ENCODE measurements around the gene ALOX15B.
A peak's percentile ranks its signal among the peaks of the same experiment; 100 is the strongest.
"Not testable (repeated sequence)": the region's sequence is repeated elsewhere in the genome, so short reads cannot be mapped to it uniquely, and the experiment has no call there.

ALOX15B gene

DNA sequence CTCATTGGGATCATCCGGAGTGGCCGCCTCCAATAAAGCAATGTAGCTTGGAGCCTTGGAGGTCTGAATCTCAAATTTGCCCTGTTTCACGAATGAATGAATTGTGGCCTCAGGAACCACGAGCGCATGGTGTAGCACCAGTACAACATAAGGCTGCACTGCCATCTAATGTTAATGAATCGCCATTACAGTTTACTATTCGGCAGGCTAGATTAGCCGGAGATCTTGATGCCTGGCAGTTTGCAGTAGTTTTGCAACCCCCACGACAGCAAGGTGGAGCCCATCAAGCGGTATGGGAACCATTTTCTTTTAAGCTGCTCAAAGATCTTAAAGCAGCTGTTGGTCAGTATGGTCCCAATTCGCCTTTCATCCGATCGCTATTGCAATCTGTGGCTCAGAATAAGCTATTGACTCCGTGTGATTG, 18.8 kb downstream of the ALOX15B start:
- CTCF ChIA-PET: interaction anchor here (0.6 to 3.0 kb wide), 14 partner anchors 13 to 322 kb away, joined by 3 to 28 read pairs (median 6); partner anchors contain the start of gene RNF227
- DNase-seq (ENCODE audit: extremely low spot score): peak; percentile 80
- POLR2A ChIA-PET: interaction anchor here (0.9 to 1.4 kb wide), 4 partner anchors 99 to 326 kb away, joined by 3 to 6 read pairs (median 4); partner anchors contain the start of gene NAA38
- 0 out of 2 replicates have a peak, but pooled peaks have one; percentile 8 for TF ChIP-seq L3MBTL2 (conservative IDR thresholded peaks at IDR 0.05)
- TF ChIP-seq BHLHE40 (IDR thresholded peaks at IDR 0.05; ENCODE audit: borderline replicate concordance): no peak

DNA sequence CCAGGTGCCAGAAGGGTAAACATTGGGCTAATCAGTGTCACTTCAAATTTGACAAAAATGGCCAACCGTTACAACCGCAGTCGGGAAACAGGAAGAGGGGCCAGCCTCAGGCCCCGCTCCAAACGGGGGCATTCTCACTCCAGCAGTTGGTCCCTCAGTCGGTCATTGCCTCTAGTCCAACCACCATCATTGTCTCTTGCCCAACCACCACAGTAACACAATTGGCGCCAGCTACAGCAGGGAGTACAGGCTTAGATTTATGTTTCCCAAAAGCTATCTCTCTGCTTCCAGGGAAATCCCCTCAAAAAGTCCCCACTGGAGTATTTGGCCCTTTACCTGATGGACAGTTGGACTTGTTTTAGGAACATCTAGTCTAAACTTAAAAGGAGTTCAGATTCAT, 20.3 kb downstream of the ALOX15B start:
- ChIA-PET POLR2A (no interaction called here), CTCF (interaction anchor here (1.6 to 3.0 kb wide), 3 partner anchors 20 to 69 kb away, joined by 4 to 28 read pairs (median 9); no protein-coding TSS in a partner anchor)
- TF ChIP-seq ARNT (IDR thresholded peaks at IDR 0.05): no peak
- TF ChIP-seq NFRKB (IDR thresholded peaks at IDR 0.05): no peak
- TF ChIP-seq HDGF (IDR thresholded peaks at IDR 0.05; ENCODE audit: borderline replicate concordance): no peak
- TF ChIP-seq, protein P1, sequence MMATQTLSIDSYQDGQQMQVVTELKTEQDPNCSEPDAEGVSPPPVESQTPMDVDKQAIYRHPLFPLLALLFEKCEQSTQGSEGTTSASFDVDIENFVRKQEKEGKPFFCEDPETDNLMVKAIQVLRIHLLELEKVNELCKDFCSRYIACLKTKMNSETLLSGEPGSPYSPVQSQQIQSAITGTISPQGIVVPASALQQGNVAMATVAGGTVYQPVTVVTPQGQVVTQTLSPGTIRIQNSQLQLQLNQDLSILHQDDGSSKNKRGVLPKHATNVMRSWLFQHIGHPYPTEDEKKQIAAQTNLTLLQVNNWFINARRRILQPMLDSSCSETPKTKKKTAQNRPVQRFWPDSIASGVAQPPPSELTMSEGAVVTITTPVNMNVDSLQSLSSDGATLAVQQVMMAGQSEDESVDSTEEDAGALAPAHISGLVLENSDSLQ (IDR thresholded peaks at IDR 0.05): no peak
- no peak for TF ChIP-seq ZNF384 (IDR thresholded peaks at IDR 0.05)
- TF ChIP-seq LEF1 (IDR thresholded peaks at IDR 0.05; ENCODE audit: borderline replicate concordance): no peak
- no peak for TF ChIP-seq ELF4 (IDR thresholded peaks at IDR 0.05)
- TF ChIP-seq L3MBTL2 (conservative IDR thresholded peaks at IDR 0.05): no peak
- TF ChIP-seq TARDBP (IDR thresholded peaks at IDR 0.05): no peak
- TF ChIP-seq SP1 (IDR thresholded peaks at IDR 0.05): no peak
- TF ChIP-seq CTBP1 (IDR thresholded peaks at IDR 0.05; ENCODE audit: borderline replicate concordance): no peak
- no peak for TF ChIP-seq FOXK2 (IDR thresholded peaks at IDR 0.05)
- no peak for TF ChIP-seq FOXA1 (IDR thresholded peaks at IDR 0.05)
- TF ChIP-seq SUZ12 (IDR thresholded peaks at IDR 0.05): no peak
- no peak for TF ChIP-seq BHLHE40 (IDR thresholded peaks at IDR 0.05; ENCODE audit: borderline replicate concordance)
- TF ChIP-seq FOXM1 (IDR thresholded peaks at IDR 0.05; ENCODE audit: borderline replicate concordance): no peak
- DNase-seq (ENCODE audit: extremely low spot score): no peak

DNA sequence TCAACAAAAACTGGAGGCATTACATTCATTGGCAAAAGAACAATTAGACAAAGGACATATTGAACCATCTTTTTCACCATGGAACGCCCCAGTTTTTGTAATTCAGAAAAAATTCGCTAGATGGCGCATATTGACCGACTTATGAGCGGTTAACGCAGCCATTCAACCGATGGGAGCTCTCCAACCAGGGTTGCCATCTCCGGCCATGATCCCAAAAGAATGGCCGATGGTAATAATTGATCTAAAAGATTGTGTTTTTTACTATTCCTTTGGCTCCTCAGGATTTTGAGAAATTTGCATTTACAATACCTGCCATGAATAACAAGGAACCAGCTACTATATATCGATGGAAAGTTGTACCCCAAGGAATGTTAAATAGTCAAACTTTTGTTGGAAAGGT, 21.4 kb downstream of the ALOX15B start:
- DNase-seq (ENCODE audit: extremely low spot score): peak; percentile 79
- TF ChIP-seq BHLHE40 (IDR thresholded peaks at IDR 0.05; ENCODE audit: borderline replicate concordance) (no peak), ARNT (IDR thresholded peaks at IDR 0.05) (no peak), LEF1 (IDR thresholded peaks at IDR 0.05; ENCODE audit: borderline replicate concordance) (no peak)
- POLR2A ChIA-PET: interaction anchor here (0.6 to 1.9 kb wide), 5 partner anchors 19 to 149 kb away, joined by 3 to 4 read pairs (median 3); partner anchors contain the start of gene TMEM107
- CTCF ChIA-PET: interaction anchor here (0.6 to 4.1 kb wide), 19 partner anchors 9 to 835 kb away, joined by 3 to 24 read pairs (median 4); partner anchors contain the start of gene ALOXE3

DNA sequence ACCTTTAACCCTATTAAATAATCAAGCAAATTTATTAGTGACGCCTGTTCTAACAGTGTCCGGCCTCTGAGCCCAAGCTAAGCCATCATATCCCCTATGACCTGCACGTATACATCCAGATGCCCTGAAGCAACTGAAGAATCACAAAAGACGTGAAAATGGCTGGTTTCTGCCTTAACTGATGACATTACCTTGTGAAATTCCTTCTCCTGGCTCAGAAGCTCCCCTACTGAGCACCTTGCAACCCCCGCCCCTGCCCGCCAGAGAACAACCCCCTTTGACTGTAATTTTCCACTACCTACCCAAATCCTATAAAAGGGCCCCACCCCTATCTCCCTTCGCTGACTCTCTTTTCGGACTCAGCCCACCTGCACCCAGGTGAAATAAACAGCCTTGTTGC, 23.0 kb downstream of the ALOX15B start:
- ChIA-PET POLR2A (interaction anchor here (0.8 to 1.9 kb wide), 6 partner anchors 11 to 95 kb away, joined by 3 to 5 read pairs (median 4); partner anchors contain the start of gene PER1), CTCF (interaction anchor here (0.7 to 4.1 kb wide), 7 partner anchors 9 to 72 kb away, joined by 3 to 24 read pairs (median 5); partner anchors contain the start of gene ALOX12B)
- not testable (repeated sequence) for DNase-seq (ENCODE audit: extremely low spot score)

DNA sequence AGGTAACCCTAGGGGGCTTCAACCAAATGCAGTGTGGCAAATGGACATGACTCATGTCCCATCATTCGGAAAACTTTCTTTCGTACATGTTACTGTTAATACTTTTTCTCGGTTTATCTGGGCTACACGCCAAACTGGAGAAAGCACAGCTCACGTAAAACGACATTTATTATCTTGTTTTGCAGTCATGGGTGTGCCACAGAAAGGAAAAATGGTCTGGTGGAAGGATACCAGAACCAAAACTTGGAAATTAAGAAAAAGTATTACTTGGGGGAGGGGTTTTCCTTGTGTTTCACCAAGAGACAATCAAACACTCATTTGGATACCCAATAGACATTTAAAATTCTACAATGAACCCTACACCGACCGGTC, 23.6 kb downstream of the ALOX15B start:
- DNase-seq (ENCODE audit: extremely low spot score): no peak
- ChIA-PET POLR2A (interaction anchor here (0.8 to 1.3 kb wide), 5 partner anchors 11 to 94 kb away, joined by 3 to 5 read pairs (median 4); partner anchors contain the start of gene PER1), CTCF (interaction anchor here (0.6 to 4.1 kb wide), 8 partner anchors 9 to 518 kb away, joined by 3 to 24 read pairs (median 5); partner anchors contain the start of gene ALOX12B)
- no peak for TF ChIP-seq NFRKB (IDR thresholded peaks at IDR 0.05)
- no peak for TF ChIP-seq TARDBP (IDR thresholded peaks at IDR 0.05)
- TF ChIP-seq ELF4 (IDR thresholded peaks at IDR 0.05): no peak
- TF ChIP-seq SP1 (IDR thresholded peaks at IDR 0.05): no peak
- no peak for TF ChIP-seq SUZ12 (IDR thresholded peaks at IDR 0.05)
- no peak for TF ChIP-seq BHLHE40 (IDR thresholded peaks at IDR 0.05; ENCODE audit: borderline replicate concordance)
- no peak for TF ChIP-seq L3MBTL2 (conservative IDR thresholded peaks at IDR 0.05)
- no peak for TF ChIP-seq HDGF (IDR thresholded peaks at IDR 0.05; ENCODE audit: borderline replicate concordance)
- no peak for TF ChIP-seq FOXA1 (IDR thresholded peaks at IDR 0.05)
- TF ChIP-seq ARNT (IDR thresholded peaks at IDR 0.05): no peak
- TF ChIP-seq, protein P1 (IDR thresholded peaks at IDR 0.05): no peak
- TF ChIP-seq LEF1 (IDR thresholded peaks at IDR 0.05; ENCODE audit: borderline replicate concordance): no peak
- TF ChIP-seq FOXK2 (IDR thresholded peaks at IDR 0.05): no peak
- no peak for TF ChIP-seq ZNF384 (IDR thresholded peaks at IDR 0.05)
- TF ChIP-seq CTBP1 (IDR thresholded peaks at IDR 0.05; ENCODE audit: borderline replicate concordance): no peak
- TF ChIP-seq FOXM1 (IDR thresholded peaks at IDR 0.05; ENCODE audit: borderline replicate concordance): no peak

DNA sequence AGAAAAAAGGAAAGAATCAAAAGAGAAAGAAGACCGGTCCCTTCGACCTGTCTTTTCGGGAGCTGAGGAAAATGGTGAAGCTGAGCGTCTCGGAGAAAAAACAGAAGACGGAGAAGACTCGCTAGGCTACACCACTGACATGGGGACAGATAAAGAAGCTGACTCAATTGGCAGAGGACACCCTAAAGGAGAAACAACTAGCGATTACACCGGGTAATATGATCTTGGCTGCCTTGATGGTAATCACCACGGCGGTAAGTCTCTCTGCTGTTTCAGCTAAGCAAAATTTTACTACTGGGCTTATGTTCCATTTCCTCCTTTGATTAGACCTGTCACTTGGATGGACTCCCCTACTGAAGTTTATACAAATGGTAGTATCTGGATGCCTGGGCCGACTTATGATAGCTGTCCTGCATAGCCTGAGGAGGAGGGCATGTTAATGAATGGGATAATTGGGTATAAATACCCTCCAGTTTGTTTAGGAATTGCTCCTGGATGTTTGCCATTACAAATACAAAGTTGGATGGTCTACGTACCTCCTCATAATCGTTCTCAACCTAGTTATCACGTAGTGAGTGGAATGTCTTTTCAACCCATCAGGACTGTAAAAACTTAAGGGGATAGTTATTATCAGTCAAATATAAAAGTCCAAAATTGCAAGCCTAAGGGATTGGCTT, 24.1 kb downstream of the ALOX15B start:
- TF ChIP-seq NFRKB (IDR thresholded peaks at IDR 0.05) (no peak), SP1 (IDR thresholded peaks at IDR 0.05) (no peak), FOXM1 (IDR thresholded peaks at IDR 0.05; ENCODE audit: borderline replicate concordance) (no peak), HDGF (IDR thresholded peaks at IDR 0.05; ENCODE audit: borderline replicate concordance) (no peak)
- TF ChIP-seq, protein P1 (IDR thresholded peaks at IDR 0.05): peak; percentile 45; the same call in 1 of the 2 replicates
- POLR2A ChIA-PET: interaction anchor here (1.0 to 1.2 kb wide), 2 partner anchors 17 to 89 kb away, joined by 3 to 4 read pairs; partner anchors contain the start of gene PER1
- DNase-seq (ENCODE audit: extremely low spot score): no peak
- CTCF ChIA-PET: interaction anchor here (0.6 to 4.1 kb wide), 9 partner anchors 8 to 519 kb away, joined by 3 to 24 read pairs (median 4); partner anchors contain the start of gene ALOX12B
